Choroid plexus epithelial cell (primary cell): ENCODE results near the gene FHL1.

ENCODE experiments used
- DNase-seq: peaks from one replicate; pipeline ENCODE4 v3.0.0-alpha.2; 2010; ENCODE audit warnings: low read depth
- H3K4me3 ChIP-seq: 2 replicates; pipeline ENCODE4 v1.5.1; 2011; ENCODE audit warnings: low read depth, mild to moderate bottlenecking, control low read depth, low read length, moderate library complexity
- TF ChIP-seq, protein P1 (sequence below): conservative IDR thresholded peaks from 2 replicates; pipeline ENCODE4 v1.5.1; 2011; ENCODE audit warnings: low read depth, mild to moderate bottlenecking, control low read depth, inconsistent platforms, low read length, moderate library complexity

The FHL1 gene

GRCh38 chrX:136170139-136170800 is 22.9 kb downstream of the FHL1 start:
- no peak overlapping the region for H3K4me3 ChIP-seq
- TF ChIP-seq, protein P1, sequence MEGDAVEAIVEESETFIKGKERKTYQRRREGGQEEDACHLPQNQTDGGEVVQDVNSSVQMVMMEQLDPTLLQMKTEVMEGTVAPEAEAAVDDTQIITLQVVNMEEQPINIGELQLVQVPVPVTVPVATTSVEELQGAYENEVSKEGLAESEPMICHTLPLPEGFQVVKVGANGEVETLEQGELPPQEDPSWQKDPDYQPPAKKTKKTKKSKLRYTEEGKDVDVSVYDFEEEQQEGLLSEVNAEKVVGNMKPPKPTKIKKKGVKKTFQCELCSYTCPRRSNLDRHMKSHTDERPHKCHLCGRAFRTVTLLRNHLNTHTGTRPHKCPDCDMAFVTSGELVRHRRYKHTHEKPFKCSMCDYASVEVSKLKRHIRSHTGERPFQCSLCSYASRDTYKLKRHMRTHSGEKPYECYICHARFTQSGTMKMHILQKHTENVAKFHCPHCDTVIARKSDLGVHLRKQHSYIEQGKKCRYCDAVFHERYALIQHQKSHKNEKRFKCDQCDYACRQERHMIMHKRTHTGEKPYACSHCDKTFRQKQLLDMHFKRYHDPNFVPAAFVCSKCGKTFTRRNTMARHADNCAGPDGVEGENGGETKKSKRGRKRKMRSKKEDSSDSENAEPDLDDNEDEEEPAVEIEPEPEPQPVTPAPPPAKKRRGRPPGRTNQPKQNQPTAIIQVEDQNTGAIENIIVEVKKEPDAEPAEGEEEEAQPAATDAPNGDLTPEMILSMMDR: peak; percentile 53
- DNase-seq: peak; percentile 63

- no peak for DNase-seq
- H3K4me3 ChIP-seq: no peak overlapping the region
- TF ChIP-seq, protein P1: no peak
Measured at GRCh38 chrX:136171420-136171819, 24.1 kb downstream of the FHL1 start.

GRCh38 chrX:136176399-136176825 is 29.1 kb downstream of the FHL1 start:
- DNase-seq: peak; percentile 95
- H3K4me3 ChIP-seq: no peak overlapping the region

DNA sequence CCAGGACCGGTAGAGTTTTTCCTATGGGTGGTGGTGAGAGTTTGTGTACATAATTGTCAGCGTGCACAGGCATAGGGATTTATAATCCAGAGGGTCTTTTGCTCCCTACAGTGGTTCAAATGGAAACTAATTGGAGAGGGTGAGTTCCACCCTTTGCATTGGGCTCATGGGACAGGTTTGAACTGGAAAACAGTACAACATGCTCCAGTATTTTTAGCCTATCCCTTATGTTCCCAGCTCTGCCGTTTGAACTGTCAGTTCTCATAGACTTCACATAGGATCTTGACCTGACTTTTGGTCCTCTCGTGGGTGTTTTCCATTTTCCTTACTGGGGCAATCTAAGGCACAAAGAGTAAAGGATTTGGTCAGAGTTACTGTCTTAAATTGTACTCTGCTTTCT is 31.8 kb downstream of the FHL1 start:
- no peak for DNase-seq
- no peak overlapping the region for H3K4me3 ChIP-seq
- TF ChIP-seq, protein P1: no peak

More at GRCh38 chrX:136176399-136176825, 29.1 kb downstream of the FHL1 start:
- TF ChIP-seq, protein P1: no peak

DNA sequence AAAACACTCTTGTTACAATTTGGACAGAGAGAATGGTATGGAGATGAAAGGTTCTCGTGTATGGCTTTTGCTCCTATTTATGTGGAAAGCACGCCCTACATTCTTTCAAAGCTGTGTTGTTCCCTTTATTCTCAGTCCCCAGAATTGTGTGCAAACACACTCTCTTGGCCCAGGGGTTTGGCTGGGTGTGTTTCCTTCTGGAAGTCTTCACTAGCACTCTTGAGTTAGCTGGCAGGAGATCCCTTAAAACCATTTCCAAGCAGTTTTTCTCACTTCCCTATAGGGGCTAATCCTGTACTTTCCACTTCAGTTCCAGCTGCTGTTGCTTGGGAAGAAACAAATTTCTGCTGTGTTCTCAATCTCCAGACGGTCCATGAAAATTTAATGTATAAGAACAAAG is 35.1 kb downstream of the FHL1 start:
- DNase-seq: no peak
- no peak overlapping the region for H3K4me3 ChIP-seq
- TF ChIP-seq, protein P1: no peak

- H3K4me3 ChIP-seq: no peak overlapping the region
- TF ChIP-seq, protein P1: no peak
- no peak for DNase-seq
Measured at GRCh38 chrX:136183172-136183571, 35.8 kb downstream of the FHL1 start.

GRCh38 chrX:136183917-136184316 is 36.6 kb downstream of the FHL1 start:
- DNase-seq: peak; percentile 56
- no peak overlapping the region for H3K4me3 ChIP-seq
- TF ChIP-seq, protein P1: no peak
